Glutamatergic neuron (in vitro differentiated cells): ENCODE results near the gene KLHL28. TPM values are rescaled to one million over a fixed set of nuclear protein-coding genes. Genes with fewer than 3 reads are reported as not detected.

Source experiments
- DNase-seq: peaks from one replicate; pipeline ENCODE4 v3.0.0; 2022
- H3K27ac Mint-ChIP-seq: one replicate; pipeline ENCODE4 v1.8.0; 2020; ENCODE audit warnings: mild to moderate bottlenecking, mixed read lengths, inconsistent platforms; ENCODE audit not compliant: unreplicated experiment
- H3K27me3 Mint-ChIP-seq: one replicate; pipeline ENCODE4 v1.8.0; 2020; ENCODE audit warnings: mild to moderate bottlenecking, moderate library complexity, mixed read lengths, inconsistent platforms; ENCODE audit not compliant: unreplicated experiment
- H3K36me3 Mint-ChIP-seq: one replicate; pipeline ENCODE4 v1.8.0; 2020; ENCODE audit warnings: mild to moderate bottlenecking, mixed read lengths, inconsistent platforms; ENCODE audit not compliant: unreplicated experiment
- H3K4me1 Mint-ChIP-seq: one replicate; pipeline ENCODE4 v1.8.0; 2020; ENCODE audit warnings: mild to moderate bottlenecking, low read depth, mixed read lengths, inconsistent platforms; ENCODE audit not compliant: unreplicated experiment
- H3K4me3 Mint-ChIP-seq: one replicate; pipeline ENCODE4 v1.8.0; 2020; ENCODE audit warnings: mild to moderate bottlenecking, mixed read lengths, inconsistent platforms; ENCODE audit not compliant: unreplicated experiment
- H3K9me3 Mint-ChIP-seq: one replicate; pipeline ENCODE4 v1.8.0; 2020; ENCODE audit warnings: mild to moderate bottlenecking, moderate library complexity, mixed read lengths, inconsistent platforms; ENCODE audit not compliant: unreplicated experiment
- CTCF ChIP-seq: fragments of 200-600 bp; sonication (generic); IDR thresholded peaks from one replicate; pipeline ENCODE4 v1.5.0; 2021; ENCODE audit not compliant: partially characterized antibody, unreplicated experiment
- total RNA-seq: library from RNA; stranded (reverse); fragmentation: NEBNext Ultra II Directional; extraction: Animal tissue kit (Norgen Biotek cat#: 25700); gene quantifications from one replicate; pipeline ENCODE4 v1.2.1, GENCODE V29; 2021; ENCODE audit not compliant: unreplicated experiment

KLHL28 gene
- total RNA-seq, 1 donor from 2014 or later = 25.4 TPM

GRCh38 chr14:44966601-44967336 is 5.0 kb upstream of the KLHL28 start:
- no peak for TF ChIP-seq CTCF
- Mint-ChIP-seq H3K27ac (no peak overlapping the region), H3K4me1 (peaks cover 31% of the 10 kb centered on the region), H3K27me3 (no peaks in the 10 kb centered on the region), H3K9me3 (peaks cover 8% of the 10 kb centered on the region), H3K4me3 (peak overlapping the region; percentile 85), H3K36me3 (peaks cover 16% of the 10 kb centered on the region)
- DNase-seq = no peak

DNA sequence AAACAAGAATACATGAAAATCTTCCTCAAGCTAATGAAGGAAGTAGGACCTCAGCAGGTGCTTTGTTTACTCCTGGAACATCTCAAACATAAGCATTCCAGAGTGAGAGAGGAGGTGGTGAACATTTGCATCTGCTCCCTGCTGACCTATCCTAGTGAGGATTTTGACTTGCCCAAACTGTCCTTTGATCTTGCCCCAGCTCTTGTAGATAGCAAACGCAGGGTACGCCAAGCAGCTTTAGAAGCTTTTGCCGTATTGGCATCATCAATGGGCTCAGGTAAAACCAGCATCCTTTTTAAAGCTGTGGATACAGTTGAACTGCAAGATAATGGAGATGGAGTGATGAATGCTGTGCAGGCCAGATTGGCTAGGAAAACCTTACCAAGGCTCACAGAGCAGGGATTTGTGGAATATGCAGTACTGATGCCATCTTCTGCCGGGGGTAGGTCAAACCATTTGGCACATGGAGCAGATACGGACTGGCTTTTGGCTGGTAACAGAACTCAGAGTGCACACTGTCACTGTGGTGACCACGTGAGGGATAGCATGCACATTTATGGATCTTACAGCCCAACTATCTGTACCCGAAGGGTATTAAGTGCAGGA is 2.1 kb upstream of the KLHL28 start:
- Mint-ChIP-seq H3K9me3 (peaks cover 8% of the 10 kb centered on the region), H3K4me3 (no peak overlapping the region), H3K4me1 (peaks cover 30% of the 10 kb centered on the region), H3K27ac (peak overlapping the region; percentile 56), H3K36me3 (no peaks in the 10 kb centered on the region), H3K27me3 (no peaks in the 10 kb centered on the region)
- no peak for DNase-seq
- no peak for TF ChIP-seq CTCF

DNA sequence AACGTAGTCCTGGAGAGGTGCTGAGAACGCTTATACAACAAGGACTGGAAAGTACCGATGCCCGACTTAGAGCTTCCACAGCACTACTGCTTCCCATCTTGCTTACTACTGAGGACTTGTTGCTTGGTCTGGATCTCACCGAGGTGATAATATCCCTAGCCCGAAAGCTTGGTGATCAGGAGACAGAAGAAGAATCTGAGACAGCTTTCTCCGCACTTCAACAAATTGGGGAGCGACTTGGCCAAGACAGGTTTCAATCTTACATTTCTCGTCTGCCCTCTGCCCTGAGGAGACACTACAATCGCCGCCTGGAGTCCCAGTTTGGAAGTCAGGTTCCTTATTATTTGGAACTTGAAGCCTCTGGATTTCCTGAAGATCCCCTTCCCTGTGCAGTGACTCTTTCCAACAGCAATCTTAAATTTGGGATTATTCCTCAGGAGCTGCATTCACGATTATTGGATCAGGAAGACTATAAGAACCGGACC is 1.3 kb upstream of the KLHL28 start:
- H3K4me3 Mint-ChIP-seq = no peak overlapping the region
- no peak for TF ChIP-seq CTCF

GRCh38 chr14:44962334-44963043 is 742 bp upstream of the KLHL28 start:
- peak; percentile 48 for DNase-seq

More for the DNA sequence above, 1.3 kb upstream of the KLHL28 start:
- no peaks in the 10 kb centered on the region for H3K27me3 Mint-ChIP-seq
- peaks cover 30% of the 10 kb centered on the region for H3K4me1 Mint-ChIP-seq
- DNase-seq = no peak
- no peak overlapping the region for H3K27ac Mint-ChIP-seq
- no peaks in the 10 kb centered on the region for H3K36me3 Mint-ChIP-seq
- peaks cover 8% of the 10 kb centered on the region for H3K9me3 Mint-ChIP-seq

More at GRCh38 chr14:44962334-44963043, 742 bp upstream of the KLHL28 start:
- H3K36me3 Mint-ChIP-seq = no peaks in the 10 kb centered on the region
- no peaks in the 10 kb centered on the region for H3K27me3 Mint-ChIP-seq
- TF ChIP-seq CTCF = no peak
- H3K9me3 Mint-ChIP-seq = peaks cover 8% of the 10 kb centered on the region
- no peak overlapping the region for H3K4me3 Mint-ChIP-seq
- H3K27ac Mint-ChIP-seq = no peak overlapping the region
- peaks cover 29% of the 10 kb centered on the region for H3K4me1 Mint-ChIP-seq
